C1 segment of cervical spinal cord (tissue), 14 donors: ENCODE results near the gene NPW.

ENCODE experiments used
- DNase-seq, 14 donors: peaks; one replicate each; lab custom pipeline; 2025; lab: John Stamatoyannopoulos, UW

NPW gene

DNA sequence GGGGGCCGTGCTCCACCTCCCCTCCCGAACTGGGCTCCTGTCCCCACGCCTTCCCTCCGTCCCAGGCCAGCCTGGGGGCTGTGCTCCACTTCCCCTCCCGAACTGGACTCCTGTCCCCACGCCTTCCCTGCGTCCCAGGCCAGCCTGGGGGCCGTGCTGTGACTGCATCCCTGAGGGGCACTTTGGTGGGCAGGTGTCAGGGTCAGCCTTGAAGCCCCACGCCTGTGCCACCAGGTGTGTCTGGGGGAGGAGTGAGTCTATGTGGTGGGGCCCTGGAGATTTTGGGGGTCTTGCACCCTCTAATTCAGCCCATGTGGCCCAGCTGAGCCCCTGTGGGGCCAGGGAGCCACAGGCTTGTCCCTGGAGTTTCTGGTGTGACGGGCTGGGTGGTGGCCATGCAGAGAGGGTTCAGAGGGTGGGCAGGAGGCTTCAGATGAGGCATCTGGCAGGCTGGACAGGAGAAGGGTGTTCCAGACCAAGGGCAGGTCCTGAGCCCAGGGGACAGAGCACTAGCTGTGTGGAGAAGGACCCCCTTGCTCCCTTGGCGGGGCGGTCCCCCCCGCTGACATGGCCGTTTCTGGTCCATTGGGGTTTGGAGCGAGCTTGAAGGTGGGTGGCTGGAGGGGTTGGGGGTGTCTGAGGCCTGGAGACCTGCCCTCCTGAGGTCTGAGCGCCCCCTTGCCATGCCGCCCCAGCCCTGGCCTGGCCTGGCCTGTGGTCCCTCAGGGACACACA is 15.3 kb downstream of the NPW start:
- DNase-seq = no peak

DNA sequence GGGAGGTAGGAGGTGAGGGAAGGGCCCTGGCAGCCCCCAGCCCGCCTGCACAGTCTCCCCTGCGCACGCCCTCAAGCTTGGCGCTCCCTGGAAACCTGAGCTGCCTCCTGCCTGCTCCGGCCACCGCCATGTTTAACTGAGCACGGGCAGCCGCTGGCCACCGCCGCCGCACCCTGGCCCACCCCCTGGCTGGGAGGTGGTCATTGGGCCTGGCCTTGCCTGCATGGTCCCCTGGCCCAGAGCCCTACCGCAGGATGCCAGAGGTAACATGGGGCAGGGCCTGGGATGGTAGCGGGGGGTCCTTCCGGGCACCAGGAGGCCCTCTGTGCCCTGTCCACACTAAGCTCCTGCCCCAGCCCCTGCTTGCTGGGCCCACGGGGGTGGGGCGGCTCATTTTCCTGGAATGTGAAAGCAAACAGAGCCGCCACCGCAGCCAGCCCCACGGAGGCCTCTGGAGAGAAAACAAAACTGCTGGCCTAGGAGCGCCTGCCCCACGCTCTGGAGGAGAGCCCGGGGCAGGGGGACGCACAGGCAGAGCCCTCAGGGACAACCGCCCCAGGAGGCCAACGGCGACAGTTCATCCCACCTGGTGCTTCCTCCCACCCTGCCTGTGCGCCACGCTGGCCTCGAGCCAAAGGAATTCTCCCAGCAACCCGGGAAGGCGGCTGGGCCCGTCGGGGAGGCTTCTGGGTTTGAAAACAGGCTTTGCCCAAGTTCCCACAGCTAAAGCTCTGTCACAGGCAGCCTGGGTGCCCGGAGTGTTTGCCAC is 16.0 kb downstream of the NPW start:
- DNase-seq = peak in 4 of 14 donors; percentile 25 to 44 (median 34)

- no peak for DNase-seq
These were observed 16.8 kb downstream of the NPW start for GRCh38 chr16:2036200-2036966.

DNA sequence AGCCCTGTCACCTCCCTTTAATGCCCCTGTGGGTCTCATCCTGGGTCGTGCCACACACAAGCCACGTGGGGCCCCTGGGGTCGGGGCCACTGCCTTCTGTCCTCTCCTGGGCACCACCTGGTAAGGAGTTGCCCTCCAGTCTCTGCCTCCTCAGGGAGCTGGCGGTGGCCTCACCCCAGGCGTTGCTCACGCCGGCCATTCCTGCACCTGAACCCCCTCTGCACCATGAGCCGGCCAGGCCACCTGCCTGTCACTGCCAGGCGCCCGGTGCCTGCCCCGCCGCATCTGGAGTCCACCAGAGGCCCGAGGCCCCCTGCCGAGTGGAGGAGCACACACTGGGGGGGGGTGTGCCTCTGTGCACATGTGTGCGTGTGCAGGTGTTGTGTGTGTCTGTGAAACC is 17.5 kb downstream of the NPW start:
- DNase-seq = no peak

- no peak for DNase-seq
These were observed 18.2 kb downstream of the NPW start for GRCh38 chr16:2037647-2038381.

- DNase-seq = no peak
These were observed 19.0 kb downstream of the NPW start for GRCh38 chr16:2038382-2039231.

- no peak for DNase-seq
These were observed 19.9 kb downstream of the NPW start for GRCh38 chr16:2039274-2040031.

GRCh38 chr16:2040041-2040786 is 20.6 kb downstream of the NPW start:
- no peak for DNase-seq

DNA sequence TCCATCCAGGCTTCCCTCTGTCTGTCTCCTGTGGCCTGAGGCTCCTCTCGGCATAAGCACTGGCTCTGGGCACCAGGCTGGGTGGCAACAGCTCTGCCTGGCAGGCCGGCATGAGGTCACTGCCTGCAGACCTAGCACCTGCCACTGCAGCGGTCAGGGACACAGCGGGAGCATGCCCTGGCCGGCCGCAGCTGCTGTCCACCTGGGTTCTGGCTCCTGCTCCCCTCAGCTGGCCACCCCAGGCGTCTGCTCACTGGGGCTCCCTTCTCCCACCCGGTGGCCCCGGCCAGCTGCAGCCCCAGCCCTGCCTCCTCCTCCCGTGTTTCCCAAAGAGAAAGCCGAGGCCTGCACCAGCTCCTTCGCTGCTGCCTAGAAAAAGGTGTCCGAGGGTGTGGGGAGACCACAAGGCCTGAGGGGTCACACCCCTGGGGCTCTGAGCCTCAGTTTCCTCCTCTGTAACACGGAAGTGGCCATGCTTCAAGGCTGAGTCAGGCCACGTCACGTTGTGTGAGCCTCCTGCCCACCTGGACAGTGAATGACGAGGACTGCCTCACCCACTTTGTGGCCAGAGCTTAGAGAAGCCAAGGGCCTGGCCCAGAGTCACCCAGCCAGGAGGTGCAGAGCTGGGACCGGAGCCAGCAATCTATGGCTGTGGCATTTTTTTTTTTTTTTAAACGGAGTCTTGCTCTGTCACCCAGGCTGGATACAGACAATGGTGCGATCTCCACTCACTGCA is 21.4 kb downstream of the NPW start:
- DNase-seq = peak in 1 of 14 donors; percentile 45

DNA sequence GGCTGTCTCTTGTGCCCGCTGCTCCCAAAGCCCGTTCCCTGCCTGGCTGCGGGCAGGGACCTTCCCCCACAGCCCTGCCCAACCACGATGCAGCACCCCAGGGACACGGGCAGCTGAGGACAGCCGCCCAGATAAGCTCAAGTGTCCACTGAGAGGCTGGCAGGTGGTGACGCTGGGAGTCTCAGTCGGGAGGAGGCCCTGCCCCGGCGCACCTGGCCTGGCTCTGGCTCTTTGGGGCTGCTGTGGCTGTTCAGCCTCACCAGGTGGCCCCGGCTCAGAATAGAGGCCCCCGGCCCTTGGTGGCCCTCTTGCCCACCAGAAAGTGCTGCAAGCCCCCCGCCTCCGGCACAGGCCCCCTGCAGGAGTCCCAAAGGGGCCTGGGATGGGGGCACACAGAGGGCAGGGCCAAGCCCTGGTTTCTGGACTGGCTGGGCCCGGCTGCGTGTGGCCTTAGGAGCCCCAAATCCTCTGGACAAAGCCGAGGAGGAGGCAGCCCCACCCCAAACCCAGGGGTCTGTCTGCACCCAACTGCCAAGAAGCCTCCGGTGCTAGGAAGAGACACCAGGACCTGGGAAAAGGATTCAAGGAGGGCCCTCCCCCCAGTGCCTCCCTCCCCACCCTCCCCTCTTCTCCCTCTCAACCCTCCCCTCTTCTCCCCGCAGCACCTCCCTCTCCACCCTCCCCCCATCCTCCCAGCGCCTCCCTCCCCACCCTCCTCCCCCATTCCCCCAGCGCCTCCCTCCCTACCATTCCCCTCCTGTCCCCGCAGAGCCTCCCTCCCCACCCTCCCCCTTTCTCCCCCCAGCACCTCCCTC is 22.8 kb downstream of the NPW start:
- DNase-seq = no peak

- no peak for DNase-seq
These were observed 23.5 kb downstream of the NPW start for GRCh38 chr16:2042986-2043666.

- DNase-seq = peak in 1 of 14 donors; percentile 26
These were observed 24.3 kb downstream of the NPW start for GRCh38 chr16:2043667-2044451.

DNA sequence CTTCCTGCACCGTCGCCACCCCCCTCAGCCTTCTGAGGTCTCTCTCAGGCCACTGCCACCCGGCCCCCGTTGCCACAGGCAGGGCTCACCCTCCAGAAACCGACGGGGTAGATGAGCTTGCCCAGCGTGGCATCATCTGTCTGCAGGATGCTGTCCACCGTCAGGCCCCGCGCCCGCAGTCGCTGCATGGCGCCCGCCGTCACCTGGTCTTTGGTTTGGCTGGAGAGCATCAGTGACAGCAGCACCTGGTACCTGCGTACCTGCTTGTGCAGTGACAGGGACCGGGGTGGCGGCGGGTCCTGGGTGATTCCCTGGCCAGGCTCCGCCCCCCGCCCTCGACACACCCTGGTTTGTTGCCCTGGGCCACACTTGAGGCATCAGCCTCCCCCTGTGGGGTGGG is 25.0 kb downstream of the NPW start:
- DNase-seq = no peak

DNA sequence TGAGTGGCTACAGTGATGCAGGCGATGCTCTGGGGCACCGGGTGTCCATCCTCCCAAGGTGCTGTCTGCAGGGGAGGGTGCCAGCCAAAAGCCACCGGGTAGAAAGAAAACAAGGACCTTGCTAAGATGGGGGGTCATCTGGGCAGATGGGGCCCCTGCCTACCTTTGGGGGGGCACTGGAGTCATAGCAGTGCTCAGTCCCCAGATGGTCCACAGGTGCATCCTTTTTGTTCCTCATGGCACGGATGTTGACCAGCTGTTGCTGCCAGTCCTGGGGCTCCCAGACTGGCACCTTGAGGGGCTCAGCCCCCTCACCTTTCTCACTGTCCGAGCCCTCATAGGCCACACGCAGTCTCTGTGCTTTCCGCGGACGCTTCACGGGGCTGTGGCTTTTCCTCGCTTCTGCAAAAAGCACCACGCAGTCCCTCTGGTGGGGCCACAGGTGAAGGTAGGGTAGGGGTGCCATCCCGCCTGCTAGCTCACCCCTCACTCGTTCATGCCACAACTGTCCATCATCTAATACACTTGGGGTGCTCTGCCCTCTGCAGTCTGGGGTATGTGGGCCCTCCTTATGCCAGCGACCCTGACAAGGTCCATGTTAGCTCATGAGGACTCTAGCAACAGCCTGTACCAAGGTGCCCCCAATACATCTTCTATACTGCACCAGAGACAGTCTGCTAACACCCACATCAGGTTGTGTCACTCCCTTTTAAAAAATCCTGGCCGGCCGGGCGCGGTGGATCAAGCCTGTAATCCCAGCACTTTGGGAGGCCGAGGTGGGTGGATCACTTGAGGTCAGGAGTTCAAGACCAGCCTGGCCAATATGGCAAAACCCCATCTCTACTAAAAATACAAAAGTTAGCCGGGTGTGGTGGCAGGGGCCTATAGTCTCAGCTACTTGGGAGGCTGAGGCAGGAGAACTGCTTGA is 26.6 kb downstream of the NPW start:
- DNase-seq = no peak

DNA sequence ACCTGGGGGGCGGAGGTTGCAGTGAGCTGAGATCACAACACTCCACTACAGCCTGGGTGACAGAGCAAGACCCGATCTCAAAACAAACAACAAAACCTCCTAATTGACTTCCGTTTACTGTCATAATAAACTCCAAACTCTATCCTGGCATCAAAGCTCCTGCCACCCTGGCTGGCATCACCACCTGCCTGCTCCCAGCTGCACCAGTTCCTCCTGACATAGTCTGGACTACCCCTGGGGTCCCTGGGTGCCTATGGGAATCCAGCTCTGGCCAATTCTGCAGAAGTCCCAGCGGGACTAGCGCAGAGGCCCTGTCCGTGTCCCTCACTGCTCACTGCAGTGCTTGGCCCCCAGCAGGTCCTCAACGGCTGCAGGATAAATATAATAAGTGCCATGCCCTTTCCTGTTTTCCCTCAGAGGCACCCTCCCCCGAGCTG is 27.3 kb downstream of the NPW start:
- DNase-seq = no peak
